Heart right ventricle (tissue), 16 donors: ENCODE data around the gene ESYT2. TPM values are rescaled to one million over a fixed set of nuclear protein-coding genes. Genes with fewer than 3 reads are reported as not detected.

Source experiments
- ATAC-seq, 8 donors: fragments of 200-7000 bp; cut with Tn5 transposase; one replicate each; pipeline ENCODE4 v1.9.1; 2020; ENCODE audit warnings: mild to moderate bottlenecking in 8 of 8, moderate library complexity in 8 of 8, moderate number of reproducible peaks in 1 of 8
- DNase-seq, 2 donors: peaks; one replicate each; pipeline ENCODE4 v3.0.0-alpha.2; 2020
- H3K27ac ChIP-seq, 10 donors: fragments of 200-600 bp; sonication (generic) in 2 of 10; one replicate each; pipeline versions ENCODE4 v1.5.0 to v1.8.0; 2020 to 2022; ENCODE audit warnings: mild to moderate bottlenecking in 3 of 10
- H3K27me3 ChIP-seq, 7 donors: fragments of 200-600 bp; one replicate each; pipeline ENCODE4 v1.8.0; 2021 to 2022; ENCODE audit warnings: mild to moderate bottlenecking in 2 of 7
- H3K36me3 ChIP-seq, 9 donors: fragments of 200-600 bp; sonication (generic) in 1 of 9; one replicate each; pipeline versions ENCODE4 v1.5.0 to v1.8.0; 2020 to 2022; ENCODE audit warnings: mild to moderate bottlenecking in 2 of 9
- H3K4me1 ChIP-seq, 9 donors: fragments of 200-600 bp; sonication (generic) in 1 of 9; one replicate each; pipeline versions ENCODE4 v1.5.0 to v1.8.0; 2020 to 2022; ENCODE audit warnings: mild to moderate bottlenecking in 4 of 9
- H3K4me3 ChIP-seq, 10 donors: fragments of 200-600 bp; sonication (generic) in 2 of 10; one replicate each; pipeline versions ENCODE4 v1.5.0 to v1.8.0; 2020 to 2022; ENCODE audit warnings: mild to moderate bottlenecking in 7 of 10, moderate library complexity in 2 of 10
- H3K9me3 ChIP-seq, 11 donors: fragments of 200-600 bp in 10 of 11; sonication (generic) in 2 of 11; one replicate each; pipeline versions ENCODE4 v1.5.0 to v1.8.0; 2013 to 2022; ENCODE audit warnings: mild to moderate bottlenecking in 2 of 11, control low read depth in 1 of 11, moderate library complexity in 1 of 11
- CTCF ChIP-seq, 9 donors: fragments of 200-600 bp; sonication (generic) in 2 of 9; IDR thresholded peaks; one replicate each; pipeline versions ENCODE4 v1.5.0 to v1.8.0; 2021 to 2022; ENCODE audit warnings: antibody characterized with exemption in 9 of 9, mild to moderate bottlenecking in 5 of 9, moderate library complexity in 1 of 9
- WGBS, 2 donors: extraction: QIAGEN DNeasy Blood & Tissue Kit; methylation state at CpG; one replicate each; pipeline ENCODE4 v1.1.7; 2013; ENCODE audit warnings: inconsistent platforms in 1 of 2; 5-methylcytosine and 5-hydroxymethylcytosine counted together
- intact Hi-C, 10 donors: fragments of 100-400 bp; cut with DNase I; formaldehyde crosslinking; loops; one replicate each; pipeline versions ENCODE4 v1.11.1 to v1.14.2; 2022
- polyA plus RNA-seq, 2 donors: library from polyadenylated mRNA; stranded (reverse); fragments of 200-250 nt; gene quantifications; one replicate each; pipeline ENCODE4 v1.2.3, GENCODE V29; 2013
- total RNA-seq, 10 donors: library from RNA; stranded (reverse); fragmentation: NEBNext Ultra II Directional in 3 of 10; extraction: Animal tissue kit (Norgen Biotek cat#: 25700) in 3 of 10; gene quantifications; one replicate each; pipeline versions ENCODE4 v1.2.1 to v1.2.4, GENCODE V29; 2021 to 2023
- donor health status: Arrhythmogenic right ventricular cardiomyopathy.
- donor health status: ischemic (EF 13 %, LVEDD 7.1; RV severe dilation, severe dysfunction).
- donor health status: healthy with polysubstance abuse.
- donor health status: DM: no; HTN: yes; CAD: no.
- donor health status: DM: no; HTN: no; CAD: no.
- donor health status: ischemic (EF 25% LVEDD 6.9; RV normal size, moderate dysfunction).
- donor health status: ischemic (EF 25% LVEDD 5.7; RV mildly dilated, moderate dysfunction).
- donor health status: healthy.
- donor health status: DM: yes; HTN: yes; CAD: no.
- donor health status: Ischemic cardiomyopathy.
- donor health status: ischemic (EF 35%, LVEDD 5.7; RV mildly dilated, moderate dysfunction).
- donor health status: nonischemic (EF 11% LVEDD 7.7; RV severe dilation, severe dysfunction).
- donor health status: DM: yes; HTN: yes; CAD: no.
- donor health status: PGD.
- donor health status: ischemic (EF 29% LVEDD 5.4; RV normal size, mild dysfunction).
- donor health status: nonischemic (EF 23%, LVEDD 6.1; RV moderate dilation, normal function).

ESYT2 gene
- total and polyA plus RNA-seq, 12 donors = 18.9 to 79.2 (median 48.7) TPM

GRCh38 chr7:158761945-158762344, 67.4 kb downstream of the ESYT2 start:
- Histone ChIP-seq H3K9me3 (no peaks in the 10 kb centered on the region), H3K36me3 (peaks cover 4 to 100% (median 52%) of the 10 kb centered on the region in 9 donors), H3K27ac (no peak overlapping the region), H3K4me1 (peaks cover 0 to 10% (median 0%) of the 10 kb centered on the region in 9 donors), H3K4me3 (no peak overlapping the region), H3K27me3 (no peaks in the 10 kb centered on the region)
- intact Hi-C loops = loop anchor here in 1 of 10 donors (10.0 kb wide), 1 partner anchor 123 kb away; no protein-coding TSS in a partner anchor
- DNase-seq (no peak), ATAC-seq (no peak)
- TF ChIP-seq CTCF (IDR thresholded peaks at IDR 0.05) = no peak
- 96 to 97% methylated on average over 12 of the region's 12 CpGs for WGBS, 2 donors

GRCh38 chr7:158760936-158761335, 68.4 kb downstream of the ESYT2 start:
- H3K4me1 ChIP-seq = peaks cover 0 to 10% (median 0%) of the 10 kb centered on the region in 9 donors

GRCh38 chr7:158760445-158760764, 68.9 kb downstream of the ESYT2 start:
- DNase-seq (no peak), ATAC-seq (no peak)
- intact Hi-C loops = loop anchor here in 1 of 10 donors (10.0 kb wide), 1 partner anchor 124 kb away; no protein-coding TSS in a partner anchor
- no peaks in the 10 kb centered on the region for H3K9me3 ChIP-seq
- H3K4me1 ChIP-seq = peaks cover 0 to 12% (median under 1%) of the 10 kb centered on the region in 9 donors
- peaks cover 0 to 100% (median 44%) of the 10 kb centered on the region in 9 donors for H3K36me3 ChIP-seq
- H3K27ac ChIP-seq = no peak overlapping the region
- TF ChIP-seq CTCF (IDR thresholded peaks at IDR 0.05) = no peak
- H3K4me3 ChIP-seq = no peak overlapping the region
- H3K27me3 ChIP-seq = no peaks in the 10 kb centered on the region
- 97 to 99% methylated on average over 3 of the region's 3 CpGs for WGBS, 2 donors

More at GRCh38 chr7:158760936-158761335, 68.4 kb downstream of the ESYT2 start:
- Histone ChIP-seq H3K9me3 (no peaks in the 10 kb centered on the region), H3K36me3 (peaks cover 0 to 100% (median 44%) of the 10 kb centered on the region in 9 donors), H3K27ac (no peak overlapping the region), H3K27me3 (no peaks in the 10 kb centered on the region), H3K4me3 (no peak overlapping the region)
- 87 to 89% methylated on average over 8 of the region's 8 CpGs for WGBS, 2 donors
- DNase-seq = no peak
- no peak for ATAC-seq
- intact Hi-C loops = loop anchor here in 1 of 10 donors (10.0 kb wide), 1 partner anchor 124 kb away; no protein-coding TSS in a partner anchor
- no peak for TF ChIP-seq CTCF (IDR thresholded peaks at IDR 0.05)

DNA sequence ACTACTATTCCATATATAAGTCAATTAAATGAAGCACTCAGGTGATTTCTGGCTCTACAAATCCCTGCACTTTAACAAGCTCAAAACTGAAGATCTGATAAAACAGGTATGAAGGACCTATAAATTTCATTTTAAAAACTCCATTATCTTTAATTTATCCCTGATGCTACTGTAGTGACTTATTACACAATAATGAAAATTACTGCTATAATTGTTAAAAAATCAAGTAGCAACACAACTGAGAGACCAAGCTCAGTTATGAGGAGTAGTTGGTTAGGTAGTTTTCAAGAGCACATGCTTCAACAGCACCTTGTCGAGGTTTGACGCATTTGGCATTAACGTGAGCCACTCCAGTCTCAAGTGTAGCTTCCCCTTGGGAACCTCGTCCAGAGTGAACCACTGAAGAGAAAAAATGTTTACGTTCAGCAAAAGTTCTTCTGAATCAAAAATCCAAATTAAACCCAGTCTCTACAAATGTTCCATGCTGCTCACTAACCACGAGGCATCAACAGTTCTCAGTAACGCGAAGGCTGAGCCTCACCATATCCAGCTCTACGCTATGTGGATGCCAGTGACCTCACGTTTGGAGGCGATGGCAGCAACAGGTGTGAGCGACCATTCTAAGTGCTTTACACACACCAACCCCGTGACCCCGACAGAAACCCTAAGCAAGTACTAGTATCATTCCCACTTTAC, 69.4 kb downstream of the ESYT2 start:
- WGBS, 2 donors = 89 to 92% methylated on average over 14 of the region's 14 CpGs

More for the DNA sequence above, 69.4 kb downstream of the ESYT2 start:
- intact Hi-C loops = loop anchor here in 1 of 10 donors (10.0 kb wide), 1 partner anchor 125 kb away; no protein-coding TSS in a partner anchor
- peaks cover 0 to 100% (median 44%) of the 10 kb centered on the region in 9 donors for H3K36me3 ChIP-seq
- H3K27me3 ChIP-seq = no peaks in the 10 kb centered on the region
- H3K4me1 ChIP-seq = peaks cover 0 to 13% (median 0%) of the 10 kb centered on the region in 9 donors
- no peak for ATAC-seq
- H3K27ac ChIP-seq = no peak overlapping the region
- H3K9me3 ChIP-seq = no peaks in the 10 kb centered on the region
- no peak for DNase-seq
- TF ChIP-seq CTCF (IDR thresholded peaks at IDR 0.05) = no peak
- no peak overlapping the region for H3K4me3 ChIP-seq
